Vagina (tissue), 2 donors: ENCODE measurements around the gene ADARB1. TPM values are rescaled to one million over a fixed set of nuclear protein-coding genes. Genes with fewer than 3 reads are reported as not detected.

ENCODE experiments used
- DNase-seq, 2 donors: peaks; one replicate each; pipeline ENCODE4 v3.0.0-alpha.2; 2017; ENCODE audit errors: extremely low spot score in 2 of 2
- H3K27ac ChIP-seq: fragments of 200-600 bp; sonication (generic); one replicate; pipeline ENCODE4 v1.5.1; 2019
- H3K27me3 ChIP-seq: fragments of 200-600 bp; sonication (generic); one replicate; pipeline ENCODE4 v1.5.1; 2019
- H3K36me3 ChIP-seq, 2 donors: fragments of 200-600 bp; sonication (generic); one replicate each; pipeline ENCODE4 v1.5.1; 2017 to 2019
- H3K4me1 ChIP-seq: fragments of 200-600 bp; sonication (generic); one replicate; pipeline ENCODE4 v1.5.1; 2019
- H3K4me3 ChIP-seq, 2 donors: fragments of 200-600 bp; sonication (generic); 1 replicate in 1 of 2; 2 replicates in 1 of 2; pipeline ENCODE4 v1.5.1; 2016 to 2019
- H3K9me3 ChIP-seq: fragments of 200-600 bp; sonication (generic); one replicate; pipeline ENCODE4 v1.5.1; 2019
- CTCF ChIP-seq, 3 experiments: fragments of 450-650 bp in 2 of 3; fragments of 200-600 bp in 1 of 3; sonication (generic) in 1 of 3; IDR thresholded peaks; one replicate each; pipeline ENCODE4 v1.5.1; 2017 to 2019; ENCODE audit warnings: antibody characterized with exemption in 3 of 3, mild to moderate bottlenecking in 2 of 3, moderate library complexity in 2 of 3
- POLR2A ChIP-seq, 2 donors: fragments of 450-650 bp; IDR thresholded peaks; one replicate each; pipeline ENCODE4 v1.6.1; 2017; ENCODE audit warnings: antibody characterized with exemption in 2 of 2, mild to moderate bottlenecking in 2 of 2, moderate library complexity in 2 of 2
- POLR2AphosphoS5 ChIP-seq, 2 donors: sonication (generic); formaldehyde crosslinking; IDR thresholded peaks; one replicate each; pipeline ENCODE4 v1.9.0; 2017; ENCODE audit warnings: antibody characterized with exemption in 2 of 2, mild to moderate bottlenecking in 2 of 2, low read depth in 1 of 2; ENCODE audit not compliant: insufficient read depth in 1 of 2
- intact Hi-C: fragments of 100-400 bp; cut with DNase I; formaldehyde crosslinking; loops from one replicate; pipeline ENCODE4 v1.15.1; 2023
- total RNA-seq: library from RNA; depleted of rRNA; stranded (reverse); fragments of >200 nt; gene quantifications from one replicate; pipeline ENCODE4 v1.2.3, GENCODE V29; 2016

ADARB1 gene
- total RNA-seq, 1 donor from 2014 or later, result 19.6 TPM

- intact Hi-C loops, result no loop called here
- Histone ChIP-seq H3K27ac (no peak overlapping the region), H3K4me1 (peaks cover 37% of the 10 kb centered on the region), H3K4me3 (no peak overlapping the region), H3K9me3 (no peaks in the 10 kb centered on the region), H3K27me3 (no peaks in the 10 kb centered on the region), H3K36me3 (no peaks in the 10 kb centered on the region)
- TF ChIP-seq CTCF (IDR thresholded peaks at IDR 0.05), result no peak
- no peak for TF ChIP-seq POLR2A (IDR thresholded peaks at IDR 0.05)
- no peak for TF ChIP-seq POLR2AphosphoS5 (IDR thresholded peaks at IDR 0.05; ENCODE audit: insufficient read depth in 1 of 2, low read depth in 1 of 2)
- DNase-seq, result no peak
Measured at GRCh38 chr21:45029298-45029947, 45.0 kb upstream of the ADARB1 start.

GRCh38 chr21:45029948-45030681 lies 44.3 kb upstream of the ADARB1 start:
- peaks cover 43% of the 10 kb centered on the region for H3K4me1 ChIP-seq
- no peaks in the 10 kb centered on the region for H3K9me3 ChIP-seq
- TF ChIP-seq CTCF (IDR thresholded peaks at IDR 0.05) (no peak), POLR2AphosphoS5 (IDR thresholded peaks at IDR 0.05; ENCODE audit: insufficient read depth in 1 of 2, low read depth in 1 of 2) (no peak), POLR2A (IDR thresholded peaks at IDR 0.05) (no peak)
- no peaks in the 10 kb centered on the region for H3K36me3 ChIP-seq
- H3K27ac ChIP-seq, result no peak overlapping the region
- intact Hi-C loops, result no loop called here
- H3K4me3 ChIP-seq, result no peak overlapping the region
- no peaks in the 10 kb centered on the region for H3K27me3 ChIP-seq
- DNase-seq, result no peak

- DNase-seq, result no peak
- Histone ChIP-seq H3K9me3 (no peaks in the 10 kb centered on the region), H3K36me3 (no peaks in the 10 kb centered on the region), H3K4me1 (peaks cover 43% of the 10 kb centered on the region), H3K27ac (no peak overlapping the region), H3K4me3 (no peak overlapping the region), H3K27me3 (no peaks in the 10 kb centered on the region)
- no peak for TF ChIP-seq CTCF (IDR thresholded peaks at IDR 0.05)
- TF ChIP-seq POLR2A (IDR thresholded peaks at IDR 0.05), result no peak
- no peak for TF ChIP-seq POLR2AphosphoS5 (IDR thresholded peaks at IDR 0.05; ENCODE audit: insufficient read depth in 1 of 2, low read depth in 1 of 2)
- intact Hi-C loops, result no loop called here
Measured at GRCh38 chr21:45030682-45031570, 43.5 kb upstream of the ADARB1 start.

- TF ChIP-seq CTCF (IDR thresholded peaks at IDR 0.05) (no peak), POLR2AphosphoS5 (IDR thresholded peaks at IDR 0.05; ENCODE audit: insufficient read depth in 1 of 2, low read depth in 1 of 2) (no peak), POLR2A (IDR thresholded peaks at IDR 0.05) (no peak)
- H3K4me3 ChIP-seq, result no peak overlapping the region
- H3K9me3 ChIP-seq, result peaks cover 4% of the 10 kb centered on the region
- no peak overlapping the region for H3K27ac ChIP-seq
- intact Hi-C loops, result no loop called here
- H3K36me3 ChIP-seq, result no peaks in the 10 kb centered on the region
- no peaks in the 10 kb centered on the region for H3K27me3 ChIP-seq
- no peak for DNase-seq
- peaks cover 43% of the 10 kb centered on the region for H3K4me1 ChIP-seq
Measured at GRCh38 chr21:45031571-45032191, 42.7 kb upstream of the ADARB1 start.
